ENCODE data around the gene SMARCAL1.
A peak's percentile ranks its signal among the peaks of the same experiment; 100 is the strongest.

The SMARCAL1 gene

GRCh38 chr2:216428618-216429350 is 16.5 kb downstream of the SMARCAL1 start:
- DNase-seq = peak; percentile 93

- DNase-seq = no peak
Observed at GRCh38 chr2:216429428-216429827, 17.1 kb downstream of the SMARCAL1 start.

GRCh38 chr2:216430811-216431530 is 18.7 kb downstream of the SMARCAL1 start:
- DNase-seq = no peak

- DNase-seq = no peak
Observed at GRCh38 chr2:216431531-216431856, 19.2 kb downstream of the SMARCAL1 start.

GRCh38 chr2:216436383-216436782 is 24.1 kb downstream of the SMARCAL1 start:
- DNase-seq = no peak

GRCh38 chr2:216441308-216442010 is 29.2 kb downstream of the SMARCAL1 start:
- no peak for DNase-seq

- DNase-seq = no peak
Observed at GRCh38 chr2:216445501-216445900, 33.2 kb downstream of the SMARCAL1 start.

- DNase-seq = no peak
Observed at GRCh38 chr2:216446343-216446742, 34.1 kb downstream of the SMARCAL1 start.

GRCh38 chr2:216447293-216447692 is 35.0 kb downstream of the SMARCAL1 start:
- DNase-seq = no peak

- no peak for DNase-seq
Observed at GRCh38 chr2:216448829-216449228, 36.5 kb downstream of the SMARCAL1 start.

GRCh38 chr2:216450346-216450745 is 38.1 kb downstream of the SMARCAL1 start:
- DNase-seq = no peak

- no peak for DNase-seq
Observed at GRCh38 chr2:216450784-216451183, 38.5 kb downstream of the SMARCAL1 start.

GRCh38 chr2:216453955-216454614 is 41.8 kb downstream of the SMARCAL1 start:
- no peak for DNase-seq

- no peak for DNase-seq
Observed at GRCh38 chr2:216463148-216463547, 50.9 kb downstream of the SMARCAL1 start.

- no peak for DNase-seq
Observed at GRCh38 chr2:216464104-216464720, 51.9 kb downstream of the SMARCAL1 start.

- DNase-seq = no peak
Observed at GRCh38 chr2:216465579-216466195, 53.4 kb downstream of the SMARCAL1 start.

GRCh38 chr2:216467845-216468244 is 55.6 kb downstream of the SMARCAL1 start:
- DNase-seq = no peak

GRCh38 chr2:216469661-216470060 is 57.4 kb downstream of the SMARCAL1 start:
- no peak for DNase-seq

- no peak for DNase-seq
Observed at GRCh38 chr2:216473187-216473586, 60.9 kb downstream of the SMARCAL1 start.

- no peak for DNase-seq
Observed at GRCh38 chr2:216474925-216475670, 62.8 kb downstream of the SMARCAL1 start.

GRCh38 chr2:216475767-216476166 is 63.5 kb downstream of the SMARCAL1 start:
- DNase-seq = no peak

Measured in DMS53 (cell line).